IMR-90 (cell line): Measurements from ENCODE around the gene POGLUT2. TPM values are rescaled to one million over a fixed set of nuclear protein-coding genes. Genes with fewer than 3 reads are reported as not detected.

ENCODE experiments used
- ATAC-seq: fragments of 200-7000 bp; cut with Tn5 transposase; 2 replicates; pipeline ENCODE4 v1.9.1; 2020; ENCODE audit warnings: low read depth, mild to moderate bottlenecking, moderate library complexity
- BruUV-seq: library from RNA; stranded (reverse); fragments of 400-500 nt; replicated peaks from 2 replicates; lab custom pipeline; 2021; lab: Mats Ljungman, UMichigan
- CTCF ChIA-PET: fragments of 300-600 bp; formaldehyde crosslinking; extraction: SDS; loops from one replicate; lab custom pipeline; 2021; ENCODE audit warnings: antibody characterized with exemption; lab: Yijun Ruan, JAX
- POLR2A ChIA-PET: fragments of 300-600 bp; sonication (Branson Sonifier 250); formaldehyde crosslinking; loops from one replicate; lab custom pipeline; 2022; ENCODE audit warnings: antibody characterized with exemption; ENCODE audit not compliant: unreplicated experiment; lab: Charles Lee
- DNase-seq: peaks from one replicate; pipeline ENCODE4 v3.0.0; 2013
- H2AFZ ChIP-seq: replicated peaks from 2 replicates; pipeline ENCODE3; 2013; ENCODE audit warnings: low read length, mild to moderate bottlenecking; ENCODE audit not compliant: poor library complexity
- H2AK5ac ChIP-seq: 2 replicates; pipeline ENCODE4 v1.6.1; 2013; ENCODE audit warnings: low read depth, low read length, inconsistent platforms
- H2AK9ac ChIP-seq: replicated peaks from 2 replicates; pipeline ENCODE3; 2013; ENCODE audit warnings: mild to moderate bottlenecking, low read depth, low read length, moderate library complexity; ENCODE audit not compliant: poor library complexity
- H2BK120ac ChIP-seq: 2 replicates; pipeline ENCODE4 v1.6.1; 2013; ENCODE audit warnings: low read depth, low read length, inconsistent platforms
- H2BK15ac ChIP-seq: 3 replicates; pipeline ENCODE4 v1.6.1; 2013; ENCODE audit warnings: low read depth, low read length, inconsistent platforms
- H2BK20ac ChIP-seq: 2 replicates; pipeline ENCODE4 v1.6.1; 2013; ENCODE audit warnings: low read depth, mild to moderate bottlenecking, inconsistent platforms, low read length, moderate library complexity
- H2BK5ac ChIP-seq: 2 replicates; pipeline ENCODE4 v1.6.1; 2013; ENCODE audit warnings: mild to moderate bottlenecking, low read depth, low read length, inconsistent platforms; ENCODE audit not compliant: poor library complexity, severe bottlenecking
- H3K14ac ChIP-seq: replicated peaks from 2 replicates; pipeline ENCODE4 v1.6.1; 2013; ENCODE audit warnings: low read depth, low read length, inconsistent platforms
- H3K18ac ChIP-seq: 2 replicates; pipeline ENCODE4 v1.6.1; 2013; ENCODE audit warnings: low read depth, low read length, control low read depth
- H3K23ac ChIP-seq: 2 replicates; pipeline ENCODE4 v1.6.1; 2013; ENCODE audit warnings: low read depth, low read length, inconsistent platforms
- H3K27ac ChIP-seq: 2 replicates; pipeline ENCODE4 v1.5.1; 2013; ENCODE audit warnings: mild to moderate bottlenecking, control low read depth, low read length; ENCODE audit not compliant: insufficient read depth
- H3K27me3 ChIP-seq: 2 replicates; pipeline ENCODE4 v1.6.1; 2013; ENCODE audit warnings: low read length; ENCODE audit not compliant: control insufficient read depth, insufficient read depth
- H3K36me3 ChIP-seq: 2 replicates; pipeline ENCODE4 v1.6.1; 2013; ENCODE audit warnings: low read length, mixed read lengths; ENCODE audit not compliant: control insufficient read depth, insufficient read depth
- H3K4ac ChIP-seq: 2 replicates; pipeline ENCODE4 v1.6.1; 2013; ENCODE audit warnings: low read depth, low read length, inconsistent platforms
- H3K4me1 ChIP-seq: 2 replicates; pipeline ENCODE4 v1.6.1; 2013; ENCODE audit warnings: low read length, mixed read lengths; ENCODE audit not compliant: control insufficient read depth, insufficient read depth
- H3K4me2 ChIP-seq: 2 replicates; pipeline ENCODE4 v1.6.1; 2013; ENCODE audit warnings: low read depth, mild to moderate bottlenecking, control low read depth, low read length, moderate library complexity
- H3K4me3 ChIP-seq: 2 replicates; pipeline ENCODE4 v1.5.1; 2013; ENCODE audit warnings: low read depth, mild to moderate bottlenecking, control low read depth, low read length, moderate library complexity; ENCODE audit not compliant: insufficient read depth
- H3K56ac ChIP-seq: 2 replicates; pipeline ENCODE4 v1.6.1; 2013; ENCODE audit warnings: low read length, inconsistent platforms; ENCODE audit not compliant: insufficient read depth; ENCODE audit errors: extremely low read depth
- H3K79me1 ChIP-seq, 2 experiments: 2 replicates each; pipeline ENCODE4 v1.6.1; 2013; ENCODE audit warnings: low read length in 2 of 2, inconsistent platforms in 1 of 2, low read depth in 1 of 2
- H3K9ac ChIP-seq: 2 replicates; pipeline ENCODE4 v1.6.1; 2013; ENCODE audit warnings: low read depth, low read length, control low read depth
- H3K9me1 ChIP-seq: 2 replicates; pipeline ENCODE4 v1.6.1; 2013; ENCODE audit warnings: low read length, inconsistent platforms; ENCODE audit not compliant: insufficient read depth
- H3K9me3 ChIP-seq: 2 replicates; pipeline ENCODE4 v1.6.1; 2013; ENCODE audit warnings: low read length; ENCODE audit not compliant: control insufficient read depth, insufficient read depth
- H4K20me1 ChIP-seq: 2 replicates; pipeline ENCODE4 v1.6.1; 2013; ENCODE audit warnings: low read length, inconsistent platforms; ENCODE audit not compliant: insufficient read depth
- H4K5ac ChIP-seq: 2 replicates; pipeline ENCODE4 v1.6.1; 2013; ENCODE audit warnings: mild to moderate bottlenecking, low read depth, low read length, control low read depth
- H4K8ac ChIP-seq, 2 experiments: 2 replicates each; pipeline ENCODE4 v1.6.1; 2013; ENCODE audit warnings: low read depth in 2 of 2, low read length in 2 of 2, control low read depth in 1 of 2, inconsistent platforms in 1 of 2
- H4K91ac ChIP-seq: 2 replicates; pipeline ENCODE4 v1.6.1; 2013; ENCODE audit warnings: low read depth, low read length, inconsistent platforms; ENCODE audit not compliant: insufficient read depth
- BHLHE40 ChIP-seq: fragments of 150-350 bp; IDR thresholded peaks from 2 replicates; pipeline ENCODE4 v1.6.1; 2016; ENCODE audit warnings: mild to moderate bottlenecking, low read depth, low read length
- CEBPB ChIP-seq: IDR thresholded peaks from 2 replicates; pipeline ENCODE4 v1.6.1; 2012; ENCODE audit warnings: low read depth, low read length, improper control_type of control experiment
- CHD1 ChIP-seq: IDR thresholded peaks from 2 replicates; pipeline ENCODE4 v1.6.1; 2012; ENCODE audit warnings: low read depth, low read length, improper control_type of control experiment
- FOS ChIP-seq: fragments of 150-350 bp; IDR thresholded peaks from 2 replicates; pipeline ENCODE4 v1.6.1; 2016; ENCODE audit warnings: low read depth, low read length
- MAFK ChIP-seq: IDR thresholded peaks from 2 replicates; pipeline ENCODE4 v1.6.1; 2012; ENCODE audit warnings: low read depth, low read length, improper control_type of control experiment
- MAZ ChIP-seq: IDR thresholded peaks from 2 replicates; pipeline ENCODE4 v1.6.1; 2012; ENCODE audit warnings: low read depth, mild to moderate bottlenecking, low read length, improper control_type of control experiment, moderate library complexity, borderline replicate concordance
- MXI1 ChIP-seq: IDR thresholded peaks from 2 replicates; pipeline ENCODE4 v1.6.1; 2012; ENCODE audit warnings: low read depth, mild to moderate bottlenecking, low read length, moderate library complexity, borderline replicate concordance
- NFE2L2 ChIP-seq: fragments of 150-350 bp; IDR thresholded peaks from 2 replicates; pipeline ENCODE4 v1.6.1; 2016; ENCODE audit warnings: low read depth, mild to moderate bottlenecking, low read length
- RAD21 ChIP-seq: IDR thresholded peaks from 2 replicates; pipeline ENCODE4 v1.6.1; 2012; ENCODE audit warnings: low read length, improper control_type of control experiment
- RFX5 ChIP-seq: IDR thresholded peaks from 2 replicates; pipeline ENCODE4 v1.8.0; 2012; ENCODE audit warnings: low read depth, mild to moderate bottlenecking, low read length, moderate library complexity
- SMC3 ChIP-seq: fragments of 150-350 bp; IDR thresholded peaks from 2 replicates; pipeline ENCODE4 v1.6.1; 2016; ENCODE audit warnings: low read depth, mild to moderate bottlenecking, antibody characterized with exemption, low read length, moderate library complexity
- WGBS, 2 experiments: methylation state at CpG; one replicate each; pipeline versions ENCODE4 v1.1.5 to v1.1.7; 2013; ENCODE audit warnings: missing lambda C conversion rate in 2 of 2; ENCODE audit not compliant: insufficient read length in 1 of 2; ENCODE audit errors: extremely low coverage in 2 of 2; 5-methylcytosine and 5-hydroxymethylcytosine counted together
- dilution Hi-C: fragments of 300-500 bp; cut with HindIII; formaldehyde crosslinking; loops from one replicate; pipeline ENCODE4 v1.14.3; 2018; ENCODE audit warnings: low sequenced_read_pairs; ENCODE audit not compliant: unreplicated experiment
- in situ Hi-C: fragments of 300-500 bp; cut with MboI; formaldehyde crosslinking; loops from 3 replicates; pipeline ENCODE4 v1.14.3; 2019; ENCODE audit warnings: low sequenced_read_pairs, inconsistent platforms, mixed read lengths
- intact Hi-C: fragments of 100-400 bp; cut with micrococcal nuclease; formaldehyde crosslinking; loops from 2 replicates; pipeline ENCODE4 v1.10.0; 2022
- polyA plus RNA-seq, 3 experiments: library from polyadenylated mRNA; depleted of rRNA; stranded (reverse); fragments of >200 nt; gene quantifications; 2 replicates each; pipeline ENCODE4 v1.2.3, GENCODE V29; 2012; ENCODE audit warnings: low replicate concordance in 1 of 3
- total RNA-seq: library from RNA; depleted of rRNA; stranded (reverse); fragments of >200 nt; gene quantifications from 2 replicates; pipeline ENCODE4 v1.2.3, GENCODE V29; 2012
- TF ChIP-seq, protein P1 (sequence below): fragments of 150-350 bp; IDR thresholded peaks from 2 replicates; pipeline ENCODE4 v1.6.1; 2016; ENCODE audit warnings: low read depth, mild to moderate bottlenecking, low read length, moderate library complexity, borderline replicate concordance
- TF ChIP-seq, protein P2 (sequence below): fragments of 150-350 bp; IDR thresholded peaks from 2 replicates; pipeline ENCODE4 v1.6.1; 2017; ENCODE audit warnings: mild to moderate bottlenecking, antibody characterized with exemption, low read length, low read depth

The POGLUT2 gene
- total and polyA plus RNA-seq, 2 of the 4 experiments (the other 2 are of a cell fraction): 10.6 to 14.3 TPM

- no TSS peak for BruUV-seq
- intact Hi-C loops: loop anchor here (5.0 kb wide), 2 partner anchors 63 to 118 kb away; no protein-coding TSS in a partner anchor
- CTCF ChIA-PET: no interaction called here
These were observed 28.3 kb downstream of the POGLUT2 start for GRCh38 chr13:102770435-102770834.

More at GRCh38 chr13:102770435-102770834, 28.3 kb downstream of the POGLUT2 start:
- no peak overlapping the region for H3K56ac ChIP-seq
- H3K27me3 ChIP-seq: no peaks in the 10 kb centered on the region
- no peak overlapping the region for H2AK5ac ChIP-seq
- H4K20me1 ChIP-seq: no peaks in the 10 kb centered on the region; the same call in 1 of the 2 replicates
- no peak overlapping the region for H2AFZ ChIP-seq
- no CpG with 5 or more reads among the region's 2 CpGs for WGBS, 2 experiments
- no peak overlapping the region for H2BK20ac ChIP-seq
- peaks cover 2% of the 10 kb centered on the region; the same call in 1 of the 2 replicates for H3K4me1 ChIP-seq
- ATAC-seq (no peak), DNase-seq (no peak)
- dilution Hi-C loops (no loop called here), in situ Hi-C loops (no loop called here)
- POLR2A ChIA-PET: no interaction called here
- no peak overlapping the region for H2BK15ac ChIP-seq
- no peak overlapping the region for H3K18ac ChIP-seq
- no peak overlapping the region for H2AK9ac ChIP-seq
- TF ChIP-seq NFE2L2 (no peak), RFX5 (no peak), RAD21 (no peak), MXI1 (no peak), CHD1 (no peak), BHLHE40 (no peak), CEBPB (no peak), SMC3 (no peak), MAFK (no peak), MAZ (no peak), FOS (no peak)
- TF ChIP-seq, protein P1, sequence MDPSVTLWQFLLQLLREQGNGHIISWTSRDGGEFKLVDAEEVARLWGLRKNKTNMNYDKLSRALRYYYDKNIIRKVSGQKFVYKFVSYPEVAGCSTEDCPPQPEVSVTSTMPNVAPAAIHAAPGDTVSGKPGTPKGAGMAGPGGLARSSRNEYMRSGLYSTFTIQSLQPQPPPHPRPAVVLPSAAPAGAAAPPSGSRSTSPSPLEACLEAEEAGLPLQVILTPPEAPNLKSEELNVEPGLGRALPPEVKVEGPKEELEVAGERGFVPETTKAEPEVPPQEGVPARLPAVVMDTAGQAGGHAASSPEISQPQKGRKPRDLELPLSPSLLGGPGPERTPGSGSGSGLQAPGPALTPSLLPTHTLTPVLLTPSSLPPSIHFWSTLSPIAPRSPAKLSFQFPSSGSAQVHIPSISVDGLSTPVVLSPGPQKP: no peak
- TF ChIP-seq, protein P2, sequence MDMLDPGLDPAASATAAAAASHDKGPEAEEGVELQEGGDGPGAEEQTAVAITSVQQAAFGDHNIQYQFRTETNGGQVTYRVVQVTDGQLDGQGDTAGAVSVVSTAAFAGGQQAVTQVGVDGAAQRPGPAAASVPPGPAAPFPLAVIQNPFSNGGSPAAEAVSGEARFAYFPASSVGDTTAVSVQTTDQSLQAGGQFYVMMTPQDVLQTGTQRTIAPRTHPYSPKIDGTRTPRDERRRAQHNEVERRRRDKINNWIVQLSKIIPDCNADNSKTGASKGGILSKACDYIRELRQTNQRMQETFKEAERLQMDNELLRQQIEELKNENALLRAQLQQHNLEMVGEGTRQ: no peak
- H3K14ac ChIP-seq: no peak overlapping the region
- H3K9me3 ChIP-seq: no peaks in the 10 kb centered on the region
- H4K8ac ChIP-seq: no peak overlapping the region
- no peak overlapping the region for H3K23ac ChIP-seq
- 0 out of 2 replicates have a peak, but pooled peaks cover 3% of the 10 kb centered on the region for H3K36me3 ChIP-seq
- no peak overlapping the region for H4K91ac ChIP-seq
- H2BK5ac ChIP-seq: no peak overlapping the region
- H2BK120ac ChIP-seq: no peak overlapping the region
- H3K4me2 ChIP-seq: no peak overlapping the region
- no peak overlapping the region for H3K4me3 ChIP-seq
- H3K27ac ChIP-seq: no peak overlapping the region
- no peak overlapping the region for H3K4ac ChIP-seq
- H3K9ac ChIP-seq: no peak overlapping the region
- H3K79me1 ChIP-seq: peaks cover 13 to 26% of the 10 kb centered on the region in 2 experiments
- H3K9me1 ChIP-seq: peaks cover 4% of the 10 kb centered on the region; the same call in 1 of the 2 replicates
- no peak overlapping the region for H4K5ac ChIP-seq
